ENCODE measurements around the gene LSG1.
"Not testable (repeated sequence)": the region's sequence is repeated elsewhere in the genome, so short reads cannot be mapped to it uniquely, and the experiment has no call there.

LSG1 gene

GRCh38 chr3:194654443-194654842 is 17.5 kb downstream of the LSG1 start:
- no peak for DNase-seq (ENCODE audit: low read depth)

- DNase-seq (ENCODE audit: low read depth) = no peak
Observed at GRCh38 chr3:194647747-194648146, 24.2 kb downstream of the LSG1 start.

GRCh38 chr3:194642769-194643168 is 29.2 kb downstream of the LSG1 start:
- no peak for DNase-seq (ENCODE audit: low read depth)

- peak; percentile 27 for DNase-seq (ENCODE audit: low read depth)
Observed at GRCh38 chr3:194640829-194641228, 31.2 kb downstream of the LSG1 start.

- no peak for DNase-seq (ENCODE audit: low read depth)
Observed at GRCh38 chr3:194638991-194639605, 32.9 kb downstream of the LSG1 start.

GRCh38 chr3:194637541-194638400 is 34.2 kb downstream of the LSG1 start:
- no peak for DNase-seq (ENCODE audit: low read depth)

- DNase-seq (ENCODE audit: low read depth) = peak; percentile 28
Observed at GRCh38 chr3:194637066-194637465, 34.9 kb downstream of the LSG1 start.

- peak; percentile 71 for DNase-seq (ENCODE audit: low read depth)
Observed at GRCh38 chr3:194633349-194634004, 38.5 kb downstream of the LSG1 start, which contains the start of gene TMEM44. TMEM44 (minus strand) TSS chr3:194633419; CDS start chr3:194633215, 204 bp downstream.

- DNase-seq (ENCODE audit: low read depth) = peak; percentile 38
Observed at GRCh38 chr3:194632809-194633348, 39.1 kb downstream of the LSG1 start.

GRCh38 chr3:194632226-194632808 is 39.7 kb downstream of the LSG1 start:
- DNase-seq (ENCODE audit: low read depth) = no peak

- DNase-seq (ENCODE audit: low read depth) = no peak
Observed at GRCh38 chr3:194631696-194632095, 40.3 kb downstream of the LSG1 start.

- DNase-seq (ENCODE audit: low read depth) = not testable (repeated sequence)
Observed at GRCh38 chr3:194630681-194631080, 41.3 kb downstream of the LSG1 start.

- no peak for DNase-seq (ENCODE audit: low read depth)
Observed at GRCh38 chr3:194624956-194625355, 47.0 kb downstream of the LSG1 start.

GRCh38 chr3:194623449-194624290 is 48.3 kb downstream of the LSG1 start:
- DNase-seq (ENCODE audit: low read depth) = no peak

- no peak for DNase-seq (ENCODE audit: low read depth)
Observed at GRCh38 chr3:194622621-194623340, 49.2 kb downstream of the LSG1 start.

GRCh38 chr3:194621947-194622346 is 50.0 kb downstream of the LSG1 start:
- DNase-seq (ENCODE audit: low read depth) = no peak

GRCh38 chr3:194620196-194620595 is 51.8 kb downstream of the LSG1 start:
- DNase-seq (ENCODE audit: low read depth) = no peak

GRCh38 chr3:194619741-194620140 is 52.2 kb downstream of the LSG1 start:
- no peak for DNase-seq (ENCODE audit: low read depth)

GRCh38 chr3:194618858-194619608 is 53.0 kb downstream of the LSG1 start:
- no peak for DNase-seq (ENCODE audit: low read depth)

- DNase-seq (ENCODE audit: low read depth) = peak; percentile 84
Observed at GRCh38 chr3:194617827-194618226, 54.2 kb downstream of the LSG1 start.

Measured in iris pigment epithelial cell (primary cell).